ENCODE measurements around the gene KCNE5.

DNA sequence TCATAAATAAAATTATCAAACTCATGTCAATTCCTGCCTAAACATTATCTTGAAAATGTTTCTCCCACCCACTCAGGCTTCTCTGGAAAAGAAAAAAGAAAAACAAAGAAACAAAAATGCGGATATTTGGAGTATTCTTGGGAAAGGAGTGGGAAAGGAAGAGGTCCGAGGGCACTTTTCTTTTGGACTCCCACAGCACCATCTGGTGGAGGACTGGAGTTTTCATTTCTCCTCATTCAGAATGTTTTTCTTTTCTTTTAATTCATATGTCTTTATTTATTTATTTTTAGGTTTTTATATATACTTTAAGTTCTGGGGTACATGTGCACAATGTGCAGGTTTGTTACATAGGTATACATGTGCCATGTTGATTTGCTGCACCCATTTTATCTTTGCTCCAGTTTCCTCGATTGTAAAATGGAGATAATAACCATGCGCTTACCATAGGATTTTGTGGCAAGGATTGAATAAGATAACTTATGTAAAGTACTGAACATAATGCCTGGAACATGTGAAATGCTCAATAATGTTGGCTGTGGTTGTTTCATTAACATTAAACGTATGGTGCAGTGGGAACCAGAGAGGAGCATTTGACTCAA lies 8.0 kb upstream of the KCNE5 start:
- TF ChIP-seq, protein P1, sequence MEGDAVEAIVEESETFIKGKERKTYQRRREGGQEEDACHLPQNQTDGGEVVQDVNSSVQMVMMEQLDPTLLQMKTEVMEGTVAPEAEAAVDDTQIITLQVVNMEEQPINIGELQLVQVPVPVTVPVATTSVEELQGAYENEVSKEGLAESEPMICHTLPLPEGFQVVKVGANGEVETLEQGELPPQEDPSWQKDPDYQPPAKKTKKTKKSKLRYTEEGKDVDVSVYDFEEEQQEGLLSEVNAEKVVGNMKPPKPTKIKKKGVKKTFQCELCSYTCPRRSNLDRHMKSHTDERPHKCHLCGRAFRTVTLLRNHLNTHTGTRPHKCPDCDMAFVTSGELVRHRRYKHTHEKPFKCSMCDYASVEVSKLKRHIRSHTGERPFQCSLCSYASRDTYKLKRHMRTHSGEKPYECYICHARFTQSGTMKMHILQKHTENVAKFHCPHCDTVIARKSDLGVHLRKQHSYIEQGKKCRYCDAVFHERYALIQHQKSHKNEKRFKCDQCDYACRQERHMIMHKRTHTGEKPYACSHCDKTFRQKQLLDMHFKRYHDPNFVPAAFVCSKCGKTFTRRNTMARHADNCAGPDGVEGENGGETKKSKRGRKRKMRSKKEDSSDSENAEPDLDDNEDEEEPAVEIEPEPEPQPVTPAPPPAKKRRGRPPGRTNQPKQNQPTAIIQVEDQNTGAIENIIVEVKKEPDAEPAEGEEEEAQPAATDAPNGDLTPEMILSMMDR (IDR thresholded peaks at IDR 0.05; ENCODE audit: low read length): peak; percentile 39
- TF ChIP-seq EZH2 (optimal IDR thresholded peaks at IDR 0.05; ENCODE audit: low read depth, low read length) (no peak), EZH2phosphoT487 (IDR thresholded peaks at IDR 0.05; ENCODE audit: low read length) (no peak)

All from MM.1S (cell line).